Neural cell (in vitro differentiated cells): ENCODE data around the gene BCOR. TPM values are rescaled to one million over a fixed set of nuclear protein-coding genes. Genes with fewer than 3 reads are reported as not detected.

Experiments
- H2AFZ ChIP-seq: fragments of 200-600, 300-800 bp; sonication (generic), shearing (Covaris generic); 2 replicates; pipeline ENCODE4 v1.6.0; 2014; ENCODE audit warnings: low read depth, mild to moderate bottlenecking, antibody characterized with exemption, low read length, moderate library complexity
- H3F3A ChIP-seq: fragments of 200-600 bp; shearing (Covaris generic); 2 replicates; pipeline ENCODE4 v1.6.1; 2016; ENCODE audit warnings: mild to moderate bottlenecking, moderate library complexity, mixed read lengths, antibody characterized with exemption, low read length; ENCODE audit not compliant: insufficient read depth, poor library complexity, severe bottlenecking
- H3K27ac ChIP-seq: fragments of 200-600, 300-800 bp; sonication (generic), shearing (Covaris generic); 2 replicates; pipeline ENCODE4 v1.5.1; 2014; ENCODE audit warnings: mild to moderate bottlenecking, low read length, moderate library complexity
- H3K27me3 ChIP-seq: fragments of 300-800, 200-600 bp; sonication (generic), shearing (Covaris generic); 2 replicates; pipeline ENCODE4 v1.6.0; 2014; ENCODE audit warnings: mild to moderate bottlenecking, low read depth, low read length, moderate library complexity; ENCODE audit not compliant: insufficient read depth
- H3K36me3 ChIP-seq: fragments of 300-800, 200-600 bp; sonication (generic), shearing (Covaris generic); 2 replicates; pipeline ENCODE4 v1.5.1; 2014; ENCODE audit warnings: mild to moderate bottlenecking, antibody characterized with exemption, low read length, moderate library complexity; ENCODE audit not compliant: insufficient read depth
- H3K4me2 ChIP-seq: fragments of 300-800, 200-600 bp; sonication (generic), shearing (Covaris generic); 2 replicates; pipeline ENCODE4 v1.6.0; 2014; ENCODE audit warnings: mild to moderate bottlenecking, low read length
- H3K4me3 ChIP-seq: fragments of 300-800, 200-600 bp; sonication (generic), shearing (Covaris generic); 2 replicates; pipeline ENCODE4 v1.5.1; 2014; ENCODE audit warnings: mild to moderate bottlenecking, low read length, moderate library complexity
- H3K79me2 ChIP-seq: fragments of 200-600 bp; shearing (Covaris generic); replicated peaks from 2 replicates; pipeline ENCODE4 v1.6.0; 2014; ENCODE audit warnings: mild to moderate bottlenecking, low read length, moderate library complexity; ENCODE audit not compliant: insufficient read depth
- H3K9ac ChIP-seq: fragments of 300-800, 200-600 bp; sonication (generic), shearing (Covaris generic); 2 replicates; pipeline ENCODE4 v1.6.1; 2016; ENCODE audit warnings: mild to moderate bottlenecking, low read length, mixed read lengths
- H3K9me2 ChIP-seq: fragments of 200-600 bp; shearing (Covaris generic); 2 replicates; pipeline ENCODE4 v1.6.1; 2016; ENCODE audit warnings: mild to moderate bottlenecking, low read length, mixed read lengths; ENCODE audit not compliant: insufficient read depth
- H3K9me3 ChIP-seq: fragments of 200-600, 300-800 bp; sonication (generic), shearing (Covaris generic); 2 replicates; pipeline ENCODE4 v1.6.1; 2016; ENCODE audit warnings: mild to moderate bottlenecking, mixed run types, low read length, moderate library complexity, mixed read lengths
- H4K20me1 ChIP-seq: fragments of 200-600 bp; shearing (Covaris generic); 2 replicates; pipeline ENCODE4 v1.6.1; 2016; ENCODE audit warnings: mild to moderate bottlenecking, mixed run types; ENCODE audit not compliant: insufficient read depth
- CTCF ChIP-seq: fragments of 450-650 bp; IDR thresholded peaks from 2 replicates; pipeline ENCODE4 v1.5.1; 2014; ENCODE audit warnings: antibody characterized with exemption, mild to moderate bottlenecking, moderate library complexity; ENCODE audit not compliant: poor library complexity, severe bottlenecking
- EP300 ChIP-seq: fragments of 450-650 bp; conservative IDR thresholded peaks from 2 replicates; pipeline ENCODE4 v1.6.1; 2014; ENCODE audit warnings: antibody characterized with exemption, mild to moderate bottlenecking, moderate library complexity; ENCODE audit not compliant: poor library complexity, severe bottlenecking
- EZH2 ChIP-seq: fragments of 200-600, 300-800 bp; shearing (Covaris generic), sonication (generic); IDR thresholded peaks from 2 replicates; pipeline ENCODE4 v1.6.1; 2014; ENCODE audit warnings: antibody characterized with exemption, low read length, borderline replicate concordance, mild to moderate bottlenecking; ENCODE audit not compliant: insufficient read depth, poor library complexity, severe bottlenecking
- MXI1 ChIP-seq: fragments of 450-650 bp; conservative IDR thresholded peaks from 2 replicates; pipeline ENCODE4 v1.6.1; 2014; ENCODE audit warnings: antibody characterized with exemption, mild to moderate bottlenecking; ENCODE audit not compliant: poor library complexity, severe bottlenecking
- POLR2AphosphoS5 ChIP-seq: IDR thresholded peaks from 2 replicates; pipeline ENCODE4 v1.6.1; 2012
- RAD21 ChIP-seq: fragments of 450-650 bp; conservative IDR thresholded peaks from 2 replicates; pipeline ENCODE4 v1.6.1; 2014; ENCODE audit warnings: antibody characterized with exemption, mild to moderate bottlenecking, moderate library complexity
- REST ChIP-seq: IDR thresholded peaks from 2 replicates; pipeline ENCODE4 v1.6.1; 2012; ENCODE audit warnings: borderline replicate concordance
- SMC3 ChIP-seq: fragments of 450-650 bp; conservative IDR thresholded peaks from 2 replicates; pipeline ENCODE4 v1.6.1; 2014; ENCODE audit warnings: antibody characterized with exemption, mild to moderate bottlenecking, moderate library complexity; ENCODE audit not compliant: poor library complexity
- TAF1 ChIP-seq: IDR thresholded peaks from 2 replicates; pipeline ENCODE4 v1.6.1; 2012; ENCODE audit warnings: low read depth
- polyA plus RNA-seq: library from polyadenylated mRNA; depleted of rRNA; stranded (reverse); fragments of >200 nt; gene quantifications from 2 replicates; pipeline ENCODE4 v1.2.3, GENCODE V29; 2014

BCOR gene
- polyA plus RNA-seq, 1 donor from 2014 or later, result 18.0 TPM

- TF ChIP-seq POLR2AphosphoS5, result no peak
- no peak for TF ChIP-seq SMC3
- TF ChIP-seq MXI1, result no peak
- TF ChIP-seq EZH2, result no peak
- no peak for TF ChIP-seq TAF1
- TF ChIP-seq EP300, result no peak
- no peak for TF ChIP-seq RAD21
- no peak for TF ChIP-seq REST
- TF ChIP-seq CTCF, result no peak
- Histone ChIP-seq H3K4me2 (no peak overlapping the region), H2AFZ (no peak overlapping the region), H3K9me2 (no peaks in the 10 kb centered on the region), H3F3A (no peaks in the 10 kb centered on the region), H3K27me3 (peaks cover 55% of the 10 kb centered on the region), H3K79me2 (no peaks in the 10 kb centered on the region), H4K20me1 (no peaks in the 10 kb centered on the region), H3K27ac (no peak overlapping the region), H3K36me3 (no peaks in the 10 kb centered on the region), H3K4me3 (peak overlapping the region; percentile 49), H3K9me3 (no peaks in the 10 kb centered on the region), H3K9ac (no peak overlapping the region)
Measured at GRCh38 chrX:40005292-40006011, 92.3 kb downstream of the BCOR start.

GRCh38 chrX:40004921-40005291, 92.9 kb downstream of the BCOR start:
- no peaks in the 10 kb centered on the region for H3K36me3 ChIP-seq
- H3K27ac ChIP-seq, result no peak overlapping the region
- H3K79me2 ChIP-seq, result no peaks in the 10 kb centered on the region
- no peak for TF ChIP-seq SMC3
- TF ChIP-seq EZH2, result no peak
- TF ChIP-seq POLR2AphosphoS5, result no peak
- no peak for TF ChIP-seq MXI1
- no peak for TF ChIP-seq RAD21
- no peak for TF ChIP-seq EP300
- TF ChIP-seq CTCF, result no peak
- no peak for TF ChIP-seq TAF1
- no peak for TF ChIP-seq REST
- H4K20me1 ChIP-seq, result no peaks in the 10 kb centered on the region
- peaks cover 55% of the 10 kb centered on the region for H3K27me3 ChIP-seq
- H3F3A ChIP-seq, result no peaks in the 10 kb centered on the region
- H2AFZ ChIP-seq, result no peak overlapping the region
- no peak overlapping the region for H3K4me3 ChIP-seq
- H3K9me3 ChIP-seq, result no peaks in the 10 kb centered on the region
- H3K9ac ChIP-seq, result no peak overlapping the region
- H3K4me2 ChIP-seq, result no peak overlapping the region
- H3K9me2 ChIP-seq, result no peaks in the 10 kb centered on the region
